GM12878 (cell line): ENCODE measurements around the gene BTF3L4. TPM values are rescaled to one million over a fixed set of nuclear protein-coding genes. Genes with fewer than 3 reads are reported as not detected.
"Not testable (repeated sequence)": the region's sequence is repeated elsewhere in the genome, so short reads cannot be mapped to it uniquely, and the experiment has no call there.

ENCODE experiments used
- ATAC-seq: fragments of 200-7000 bp; cut with Tn5 transposase; 3 replicates; pipeline ENCODE4 v1.9.1; 2020; ENCODE audit warnings: mild to moderate bottlenecking, moderate library complexity
- BruUV-seq: library from RNA; stranded (reverse); fragments of 400-500 nt; replicated peaks from 2 replicates; lab custom pipeline; 2021; lab: Mats Ljungman, UMichigan
- CTCF ChIA-PET: fragments of 300-600 bp; sonication (Branson Sonifier 250); formaldehyde crosslinking; extraction: SDS; loops from one replicate; lab custom pipeline; 2021; ENCODE audit warnings: inconsistent platforms; lab: Yijun Ruan, JAX
- POLR2A ChIA-PET: fragments of 350-600 bp; formaldehyde crosslinking; extraction: SDS; loops from one replicate; lab custom pipeline; 2021; ENCODE audit warnings: inconsistent platforms; lab: Charles Lee
- RAD21 ChIA-PET: fragments of 300-600 bp; sonication (Branson Sonifier 250); formaldehyde crosslinking; loops from one replicate; lab custom pipeline; 2023; ENCODE audit warnings: antibody characterized with exemption; ENCODE audit not compliant: unreplicated experiment; lab: Charles Lee
- SMC1A ChIA-PET: fragments of 300-600 bp; sonication (Branson Sonifier 250); formaldehyde crosslinking; loops from one replicate; lab custom pipeline; 2023; ENCODE audit not compliant: unreplicated experiment, uncharacterized antibody; lab: Charles Lee
- DNase-seq: peaks from one replicate; pipeline ENCODE4 v3.0.0-alpha.2; 2011; ENCODE audit warnings: low read depth, low spot score
- FAIRE-seq: peaks from 3 replicates; lab custom pipeline; 2011; peaks lifted over from hg19 to GRCh38; lab: Jason Lieb, UNC
- H2AFZ ChIP-seq: 2 replicates; pipeline ENCODE4 v1.6.0; 2011; ENCODE audit warnings: low read depth, low read length, control low read depth; ENCODE audit not compliant: control insufficient read depth
- H3K27ac ChIP-seq: 2 replicates; pipeline ENCODE4 v1.5.1; 2011; ENCODE audit warnings: control low read depth; ENCODE audit not compliant: control insufficient read depth, insufficient read depth
- H3K27me3 ChIP-seq, 2 experiments: replicated peaks in 1 of 2; 2 replicates each; pipeline versions ENCODE4 v1.6.0 to v1.6.1; 2011; ENCODE audit warnings: low read length in 1 of 2; ENCODE audit not compliant: control insufficient read depth in 2 of 2, insufficient read depth in 2 of 2
- H3K36me3 ChIP-seq, 2 experiments: 2 replicates each; pipeline ENCODE4 v1.5.1; 2011; ENCODE audit warnings: low read length in 1 of 2; ENCODE audit not compliant: control insufficient read depth in 2 of 2, insufficient read depth in 2 of 2
- H3K4me1 ChIP-seq: 2 replicates; pipeline ENCODE4 v1.6.1; 2011; ENCODE audit warnings: mild to moderate bottlenecking, low read length, moderate library complexity, mixed read lengths; ENCODE audit not compliant: control insufficient read depth, insufficient read depth
- H3K4me2 ChIP-seq: 2 replicates; pipeline ENCODE4 v1.6.0; 2011; ENCODE audit warnings: control low read depth; ENCODE audit not compliant: control insufficient read depth, insufficient read depth
- H3K4me3 ChIP-seq: fragments of 200-600 bp; sonication (generic); 2 replicates; pipeline ENCODE4 v1.5.1; 2016
- H3K79me2 ChIP-seq: 2 replicates; pipeline ENCODE4 v1.6.0; 2011; ENCODE audit warnings: low read length; ENCODE audit not compliant: control insufficient read depth, insufficient read depth
- H3K9ac ChIP-seq: 2 replicates; pipeline ENCODE4 v1.8.0; 2011; ENCODE audit warnings: low read length, control low read depth, mixed read lengths; ENCODE audit not compliant: control insufficient read depth, insufficient read depth
- H3K9me3 ChIP-seq: replicated peaks from 3 replicates; pipeline ENCODE4 v1.5.1; 2011; ENCODE audit warnings: mild to moderate bottlenecking, low read length; ENCODE audit not compliant: control insufficient read depth, insufficient read depth
- H4K20me1 ChIP-seq: 2 replicates; pipeline ENCODE4 v1.6.0; 2011; ENCODE audit not compliant: control insufficient read depth, insufficient read depth
- MEF2B ChIP-seq: fragments of 450-650 bp; IDR thresholded peaks from 2 replicates; pipeline ENCODE4 v1.6.1; 2018; ENCODE audit warnings: mild to moderate bottlenecking, moderate library complexity; ENCODE audit not compliant: partially characterized antibody, poor library complexity, severe bottlenecking
- MTA2 ChIP-seq: fragments of 450-650 bp; IDR thresholded peaks from 2 replicates; pipeline ENCODE4 v1.6.1; 2016; ENCODE audit warnings: low read depth, mild to moderate bottlenecking, moderate library complexity
- PAX8 ChIP-seq: fragments of 450-650 bp; IDR thresholded peaks from 2 replicates; pipeline ENCODE4 v1.6.1; 2017; ENCODE audit warnings: mild to moderate bottlenecking, moderate library complexity
- SMC3 ChIP-seq: IDR thresholded peaks from 2 replicates; pipeline ENCODE4 v1.6.1; 2011; ENCODE audit warnings: low read length, improper control_type of control experiment, borderline replicate concordance
- USF1 ChIP-seq: IDR thresholded peaks from 2 replicates; pipeline ENCODE4 v1.6.1; 2011; ENCODE audit warnings: borderline replicate concordance, low read depth, mild to moderate bottlenecking, moderate library complexity, mixed read lengths, low read length; ENCODE audit not compliant: insufficient read depth; ENCODE audit errors: extremely low read length
- ZNF274 ChIP-seq: IDR thresholded peaks from one replicate; pipeline ENCODE4 v1.8.0; 2011; ENCODE audit not compliant: insufficient read length, insufficient read depth
- WGBS: methylation state at CpG from one replicate; pipeline ENCODE4 v1.1.6; 2016; ENCODE audit warnings: low lambda C conversion rate; ENCODE audit not compliant: insufficient replicate concordance, insufficient coverage; ENCODE audit errors: missing lambda C conversion rate; 5-methylcytosine and 5-hydroxymethylcytosine counted together
- in situ Hi-C: fragments of 300-500 bp; cut with MboI; formaldehyde crosslinking; loops from 9 replicates; pipeline ENCODE4 v1.14.3; 2018; ENCODE audit warnings: mixed read lengths
- intact Hi-C: fragments of 100-400 bp; cut with micrococcal nuclease; formaldehyde crosslinking; loops from one replicate; pipeline ENCODE4 v1.14.2; 2022; ENCODE audit not compliant: unreplicated experiment
- polyA plus RNA-seq, 11 experiments: library from polyadenylated mRNA; depleted of rRNA in 4 of 11; unstranded in 6 of 11; stranded (reverse) in 5 of 11; fragments of >200 nt; fragmentation: Nextera tagmentation in 4 of 11; fragmentation: Illumina TruSeq in 1 of 11; extraction: Ambion mirVana in 4 of 11; extraction: Trizol in 1 of 11; gene quantifications; 1 replicate in 1 of 11; 2 replicates in 10 of 11; pipeline versions ENCODE4 v1.2.1 to v1.2.3, GENCODE V29; 2011 to 2016; ENCODE audit warnings: inconsistent platforms in 2 of 11, missing spikeins in 2 of 11, low read depth in 1 of 11
- total RNA-seq, 4 experiments: library from RNA; depleted of rRNA in 3 of 4; stranded (reverse); fragments of >200 nt in 3 of 4; fragmentation: Illumina TruSeq in 1 of 4; extraction: Trizol in 1 of 4; gene quantifications; 2 replicates each; pipeline versions ENCODE4 v1.2.1 to v1.2.3, GENCODE V29; 2013 to 2021

BTF3L4 gene
- total and polyA plus RNA-seq, 10 of the 15 experiments (the other 5 are each of a cell fraction or from before 2014, with no cell fraction given): 25.0 to 76.9 (median 66.8) TPM

DNA sequence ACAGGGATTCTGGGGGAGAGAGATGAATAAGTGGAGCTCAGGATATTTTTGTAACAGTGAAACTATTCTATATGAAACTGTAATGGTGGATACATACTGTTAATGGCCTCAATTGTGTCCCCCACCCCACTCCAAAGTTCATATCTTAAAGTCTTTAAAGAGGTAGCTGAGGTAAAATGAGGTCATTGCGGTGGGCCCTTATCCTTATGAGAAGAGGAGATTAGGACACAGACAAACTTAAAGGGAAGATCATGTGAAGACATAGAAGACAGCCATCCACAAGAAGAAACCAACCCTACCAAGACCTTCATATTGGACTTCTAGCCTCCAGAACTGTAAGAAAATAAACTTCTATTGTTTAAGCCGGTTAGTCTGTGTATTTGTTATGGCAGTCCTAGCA lies 10.9 kb upstream of the BTF3L4 start:
- Histone ChIP-seq H3K9me3 (no peaks in the 10 kb centered on the region; the same call in 2 of the 3 replicates), H4K20me1 (no peaks in the 10 kb centered on the region), H2AFZ (no peak overlapping the region), H3K9ac (no peak overlapping the region), H3K79me2 (peaks cover 5% of the 10 kb centered on the region), H3K27ac (no peak overlapping the region), H3K4me3 (no peak overlapping the region), H3K27me3 (no peaks in the 10 kb centered on the region), H3K36me3 (peaks cover 0 to 5% of the 10 kb centered on the region in 2 experiments; a peak in 3 of 4 replicates), H3K4me2 (no peak overlapping the region), H3K4me1 (no peaks in the 10 kb centered on the region)
- ChIA-PET POLR2A (no interaction called here), CTCF (interaction anchor here (1.2 to 1.7 kb wide), 2 partner anchors 17 to 148 kb away, joined by 3 to 4 read pairs; no protein-coding TSS in a partner anchor), SMC1A (interaction anchor here (1.0 to 1.3 kb wide), 2 partner anchors 10 to 15 kb away, joined by 3 to 4 read pairs; no protein-coding TSS in a partner anchor), RAD21 (no interaction called here)
- DNase-seq: no peak
- FAIRE-seq: no peak
- 97% methylated on average over 2 of the region's 2 CpGs for WGBS
- intact Hi-C loops (no loop called here), in situ Hi-C loops (no loop called here)
- BruUV-seq: no TSS peak
- no peak for ATAC-seq
- TF ChIP-seq MEF2B (no peak), MTA2 (no peak), SMC3 (no peak), PAX8 (no peak), ZNF274 (no peak), USF1 (no peak)

DNA sequence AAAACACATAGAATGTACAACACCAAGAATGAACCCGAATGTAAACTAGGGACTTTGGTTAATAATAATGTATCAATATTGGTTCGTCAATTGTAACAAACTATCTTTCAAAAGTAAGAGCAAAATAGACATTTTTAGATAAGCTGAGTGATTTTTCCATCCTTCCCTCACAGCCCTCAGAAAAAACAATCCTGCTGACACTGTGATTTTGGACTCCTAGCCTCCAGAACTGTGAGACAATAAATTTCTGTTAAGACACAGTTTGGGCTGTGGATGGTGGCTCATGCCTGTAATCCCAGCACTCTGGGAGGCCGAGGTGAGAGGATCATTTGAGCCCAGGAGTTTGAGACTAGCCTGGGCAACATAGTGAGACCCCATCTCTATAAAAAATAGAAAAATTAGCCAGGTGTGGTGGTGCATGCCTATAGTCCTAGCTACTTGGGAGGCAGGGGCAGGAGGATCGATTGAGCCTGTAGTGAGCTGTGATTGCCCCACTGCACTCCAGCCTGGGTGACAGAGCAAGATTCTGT lies 10.4 kb upstream of the BTF3L4 start:
- FAIRE-seq, DNase-seq, H3K27ac ChIP-seq, H3K4me3 ChIP-seq, H3K27me3 ChIP-seq, in situ Hi-C loops, BruUV-seq, intact Hi-C loops, ATAC-seq, H3K4me1 ChIP-seq, H4K20me1 ChIP-seq, H3K9ac ChIP-seq, H2AFZ ChIP-seq, RAD21 ChIA-PET, H3K4me2 ChIP-seq, H3K79me2 ChIP-seq, H3K36me3 ChIP-seq, H3K9me3 ChIP-seq: not testable (repeated sequence)
- WGBS: 97% methylated on average over 4 of the region's 4 CpGs
- ChIA-PET SMC1A (interaction anchor here (1.0 kb wide), 1 partner anchor 10 kb away, joined by 3 read pairs; no protein-coding TSS in a partner anchor), POLR2A (interaction anchor here (0.5 kb wide), 1 partner anchor 1910 kb away, joined by 6 read pairs; no protein-coding TSS in a partner anchor), CTCF (interaction anchor here (1.7 kb wide), 1 partner anchor 149 kb away, joined by 4 read pairs; no protein-coding TSS in a partner anchor)

GRCh38 chr1:52049337-52049736 lies 6.8 kb upstream of the BTF3L4 start:
- H3K27ac ChIP-seq, H4K20me1 ChIP-seq, intact Hi-C loops, BruUV-seq, H3K4me2 ChIP-seq, H3K9me3 ChIP-seq, DNase-seq, H3K27me3 ChIP-seq, H3K36me3 ChIP-seq, H3K4me1 ChIP-seq, FAIRE-seq, in situ Hi-C loops, ATAC-seq, RAD21 ChIA-PET, H2AFZ ChIP-seq, H3K4me3 ChIP-seq, H3K9ac ChIP-seq: not testable (repeated sequence)
- POLR2A ChIA-PET: interaction anchor here (1.7 kb wide), 1 partner anchor 10 kb away, joined by 4 read pairs; no protein-coding TSS in a partner anchor
- 78% methylated on average over 4 of the region's 4 CpGs for WGBS
- SMC1A ChIA-PET: interaction anchor here (0.7 to 3.1 kb wide), 6 partner anchors 10 to 153 kb away, joined by 3 to 13 read pairs (median 4); partner anchors contain the start of gene KTI12
- CTCF ChIA-PET: interaction anchor here (1.6 to 4.8 kb wide), 2 partner anchors 11 to 152 kb away, joined by 3 to 17 read pairs; no protein-coding TSS in a partner anchor
- H3K79me2 ChIP-seq: peaks cover 13% of the 10 kb centered on the region
